GM12892 (cell line): ENCODE measurements around the gene B3GALT6.

ENCODE experiments used
- DNase-seq: peaks from one replicate; pipeline ENCODE4 v3.0.0; 2011; ENCODE audit not compliant: insufficient read length
- FAIRE-seq: peaks from 2 replicates; lab custom pipeline; 2011; peaks lifted over from hg19 to GRCh38; lab: Jason Lieb, UNC
- POLR2A ChIP-seq: IDR thresholded peaks from 2 replicates; pipeline ENCODE4 v1.6.1; 2011; ENCODE audit warnings: low read depth, low read length, control low read depth
- POLR2AphosphoS5 ChIP-seq: IDR thresholded peaks from 2 replicates; pipeline ENCODE4 v1.6.1; 2011; ENCODE audit warnings: low read depth, low read length, control low read depth
- TAF1 ChIP-seq: IDR thresholded peaks from 2 replicates; pipeline ENCODE4 v1.6.1; 2011; ENCODE audit warnings: low read depth, mild to moderate bottlenecking, control low read depth, low read length, borderline replicate concordance

B3GALT6 gene

DNA sequence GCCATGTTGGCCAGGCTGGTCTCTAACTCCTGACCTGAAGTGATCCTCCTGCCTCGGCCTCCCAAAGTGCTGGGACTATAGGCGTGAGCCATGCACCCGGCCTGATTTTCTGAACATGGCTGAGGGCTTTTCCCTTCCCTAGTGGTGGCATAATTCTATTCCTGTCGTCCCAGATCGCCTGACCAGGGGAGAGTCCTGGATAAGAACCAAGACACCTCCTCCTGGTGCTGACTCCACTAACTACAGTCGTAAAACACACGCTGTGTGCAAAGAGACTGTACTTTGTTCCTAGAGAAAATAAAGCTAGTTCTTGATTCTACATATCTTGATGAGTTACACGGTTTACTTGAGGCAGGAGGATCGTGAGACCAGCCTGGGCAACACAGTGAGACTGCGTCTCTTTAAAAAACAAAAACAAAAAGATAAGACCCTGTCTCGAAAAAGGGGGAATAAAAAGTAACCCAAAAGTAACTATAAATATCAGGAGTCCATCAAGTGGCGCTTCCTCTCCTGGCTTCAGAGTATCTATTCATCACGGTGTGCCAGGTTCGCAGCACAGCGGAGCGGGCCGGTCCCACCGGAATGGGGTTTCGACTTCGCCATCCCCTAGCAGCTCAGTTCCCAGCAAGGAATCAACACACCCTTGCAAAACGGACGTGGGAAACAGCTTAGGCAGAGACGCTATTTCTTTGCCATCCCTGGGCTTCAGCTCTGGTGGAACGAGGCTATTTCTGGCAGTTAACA lies 1.2 kb upstream of the B3GALT6 start:
- TF ChIP-seq TAF1 (no peak), POLR2AphosphoS5 (no peak), POLR2A (no peak)
- no peak for FAIRE-seq
- DNase-seq: no peak

- FAIRE-seq (peak; percentile 98), DNase-seq (peak; percentile 100)
These were observed 433 bp upstream of the B3GALT6 start, which contains the start of gene SDF4 for GRCh38 chr1:1231400-1232207. SDF4 (minus strand) TSS chr1:1232001; CDS start chr1:1228772, 3,229 bp downstream.

DNA sequence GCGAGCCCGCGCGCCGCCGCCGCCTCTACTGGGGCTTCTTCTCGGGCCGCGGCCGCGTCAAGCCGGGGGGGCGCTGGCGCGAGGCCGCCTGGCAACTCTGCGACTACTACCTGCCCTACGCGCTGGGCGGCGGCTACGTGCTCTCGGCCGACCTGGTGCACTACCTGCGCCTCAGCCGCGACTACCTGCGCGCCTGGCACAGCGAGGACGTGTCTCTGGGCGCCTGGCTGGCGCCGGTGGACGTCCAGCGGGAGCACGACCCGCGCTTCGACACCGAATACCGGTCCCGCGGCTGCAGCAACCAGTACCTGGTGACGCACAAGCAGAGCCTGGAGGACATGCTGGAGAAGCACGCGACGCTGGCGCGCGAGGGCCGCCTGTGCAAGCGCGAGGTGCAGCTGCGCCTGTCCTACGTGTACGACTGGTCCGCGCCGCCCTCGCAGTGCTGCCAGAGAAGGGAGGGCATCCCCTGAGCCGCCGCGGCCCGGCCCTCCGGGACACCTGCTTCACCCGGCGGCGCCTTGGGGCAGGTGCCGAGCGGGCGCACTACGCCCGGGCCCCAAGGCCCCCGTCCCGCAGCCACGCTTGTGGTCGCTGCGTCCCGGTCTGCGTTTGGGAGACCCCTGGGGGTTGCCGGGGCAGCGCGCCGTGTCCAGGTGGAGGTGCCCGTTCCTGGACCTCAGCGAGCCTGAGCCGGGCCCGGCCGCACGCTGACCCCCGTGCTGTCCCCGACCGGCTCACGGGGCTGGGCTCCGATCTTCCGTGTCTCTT lies 944 bp downstream of the B3GALT6 start:
- TF ChIP-seq POLR2AphosphoS5 (no peak), POLR2A (no peak), TAF1 (no peak)
- DNase-seq: no peak
- FAIRE-seq: no peak

More at GRCh38 chr1:1231400-1232207, 433 bp upstream of the B3GALT6 start, which contains the start of gene SDF4:
- TF ChIP-seq TAF1 (peak; percentile 81; the same call in 1 of the 2 replicates), POLR2A (peak; percentile 90), POLR2AphosphoS5 (0 out of 2 replicates have a peak, but pooled peaks have one; percentile 57)

DNA sequence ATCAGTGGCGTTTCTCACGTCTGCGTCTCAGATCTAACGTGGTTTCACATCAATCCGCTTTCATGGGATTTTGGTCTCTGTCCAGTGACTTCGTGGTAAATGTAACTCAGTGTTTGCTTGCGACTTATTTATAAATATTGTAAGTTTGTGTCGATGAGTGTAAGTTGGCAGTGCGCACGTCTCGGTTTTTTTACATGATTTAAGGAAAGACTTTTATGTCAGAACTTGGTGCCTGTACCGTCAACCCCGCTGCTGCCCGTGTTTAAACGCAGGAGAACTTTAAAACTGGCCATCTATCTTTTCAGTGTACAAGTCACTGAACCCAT lies 1.5 kb downstream of the B3GALT6 start:
- TF ChIP-seq TAF1: no peak
- no peak for TF ChIP-seq POLR2A
- no peak for DNase-seq
- FAIRE-seq: no peak

- DNase-seq (no peak), FAIRE-seq (no peak)
- TF ChIP-seq POLR2AphosphoS5 (no peak), POLR2A (no peak), TAF1 (no peak)
These were observed 2.3 kb downstream of the B3GALT6 start for GRCh38 chr1:1234180-1234808.

GRCh38 chr1:1235016-1235744 lies 3.1 kb downstream of the B3GALT6 start:
- TF ChIP-seq POLR2A (no peak), POLR2AphosphoS5 (no peak), TAF1 (no peak)
- DNase-seq (no peak), FAIRE-seq (no peak)

DNA sequence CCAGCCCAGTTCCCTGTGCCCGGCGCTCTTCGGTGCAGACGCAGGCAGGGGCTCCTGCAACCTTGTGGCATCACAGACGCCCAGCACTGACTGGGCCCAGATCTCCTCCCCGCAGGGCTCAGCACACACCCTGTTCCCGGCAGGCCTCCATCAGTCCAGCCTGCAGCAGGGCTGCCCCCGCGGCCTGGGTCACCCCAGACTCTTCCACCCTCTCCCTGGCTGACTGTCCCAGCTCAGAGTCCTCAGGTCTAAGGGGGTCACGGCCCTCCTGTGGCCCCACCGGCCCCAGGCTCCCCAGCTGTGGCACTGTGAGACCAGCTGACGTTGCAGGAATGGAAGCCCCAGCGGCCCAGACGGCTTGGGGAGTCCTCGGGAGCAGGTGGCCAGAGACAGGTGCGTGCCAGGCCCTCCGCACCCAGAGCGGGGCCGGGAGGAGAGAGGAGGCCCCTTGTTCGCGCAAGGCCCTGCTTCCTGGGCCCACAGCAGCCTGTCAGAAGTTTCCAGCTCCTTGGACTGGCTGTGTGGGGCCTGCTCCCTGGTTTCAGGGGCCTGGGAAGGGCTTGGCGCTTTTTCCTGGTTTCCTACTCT lies 4.2 kb downstream of the B3GALT6 start:
- TF ChIP-seq TAF1: no peak
- TF ChIP-seq POLR2AphosphoS5: no peak
- no peak for TF ChIP-seq POLR2A
- DNase-seq (no peak), FAIRE-seq (no peak)

- TF ChIP-seq TAF1 (no peak), POLR2A (no peak), POLR2AphosphoS5 (no peak)
- no peak for FAIRE-seq
- no peak for DNase-seq
These were observed 5.2 kb downstream of the B3GALT6 start for GRCh38 chr1:1236945-1237873.

GRCh38 chr1:1237874-1238701 lies 6.1 kb downstream of the B3GALT6 start:
- DNase-seq: no peak
- TF ChIP-seq POLR2A (no peak), TAF1 (no peak), POLR2AphosphoS5 (no peak)
- no peak for FAIRE-seq
